Measurements from ENCODE around the gene PCDHA9. TPM values are rescaled to one million over a fixed set of nuclear protein-coding genes. Genes with fewer than 3 reads are reported as not detected.

PCDHA9 gene
- total RNA-seq, 1 donor from 2014 or later = under 0.01 TPM

Other genes with a start within 250 kb of the PCDHA9 start
- 2.9 and 8.8 TPM in 2 replicates for gene CD14, start 215.2 kb upstream of the PCDHA9 start, total RNA-seq
- 4.2 and 6.8 TPM in 2 replicates for gene TMCO6, start 208.9 kb upstream of the PCDHA9 start, total RNA-seq
- 75.1 and 83.8 TPM in 2 replicates for gene NDUFA2, start 200.8 kb upstream of the PCDHA9 start, total RNA-seq
- gene IK, start 200.6 kb upstream of the PCDHA9 start, total RNA-seq = 105 and 111 TPM in 2 replicates
- gene WDR55, start 183.5 kb upstream of the PCDHA9 start, total RNA-seq = 24.5 and 28.3 TPM in 2 replicates
- 0.14 TPM in 1 of 2 replicates, not detected in the other for gene DND1, start 174.8 kb upstream of the PCDHA9 start, total RNA-seq
- gene HARS1, start 157.0 kb upstream of the PCDHA9 start, total RNA-seq = 62.9 and 65.2 TPM in 2 replicates
- gene HARS2, start 156.9 kb upstream of the PCDHA9 start, total RNA-seq = 24.6 and 27.1 TPM in 2 replicates
- gene ZMAT2, start 147.9 kb upstream of the PCDHA9 start, total RNA-seq = 63.7 and 78.2 TPM in 2 replicates
- under 0.01 TPM in 2 replicates for gene PCDHA1, start 62.2 kb upstream of the PCDHA9 start, total RNA-seq
- under 0.01 and 0.09 TPM in 2 replicates for gene PCDHA2, start 53.5 kb upstream of the PCDHA9 start, total RNA-seq
- gene PCDHA3, start 47.3 kb upstream of the PCDHA9 start, total RNA-seq = 0.14 and 0.28 TPM in 2 replicates
- gene PCDHA4, start 41.3 kb upstream of the PCDHA9 start, total RNA-seq = 0.14 and 0.37 TPM in 2 replicates
- under 0.01 and 0.09 TPM in 2 replicates for gene PCDHA5, start 26.8 kb upstream of the PCDHA9 start, total RNA-seq
- gene PCDHA6, start 20.4 kb upstream of the PCDHA9 start, total RNA-seq = 0.14 and 0.55 TPM in 2 replicates
- gene PCDHA7, start 14.1 kb upstream of the PCDHA9 start, total RNA-seq = 0.57 and 0.83 TPM in 2 replicates
- gene PCDHA8, start 7.2 kb upstream of the PCDHA9 start, total RNA-seq = under 0.01 and 0.09 TPM in 2 replicates
- gene PCDHA10, start 7.5 kb downstream of the PCDHA9 start, total RNA-seq = 0.14 and 0.28 TPM in 2 replicates
- gene PCDHA11, start 20.6 kb downstream of the PCDHA9 start, total RNA-seq = under 0.01 and 0.65 TPM in 2 replicates
- under 0.01 and 0.09 TPM in 2 replicates for gene PCDHA12, start 26.9 kb downstream of the PCDHA9 start, total RNA-seq
- under 0.01 and 0.09 TPM in 2 replicates for gene PCDHA13, start 33.7 kb downstream of the PCDHA9 start, total RNA-seq
- 0.14 and 0.18 TPM in 2 replicates for gene PCDHAC1, start 77.9 kb downstream of the PCDHA9 start, total RNA-seq
- gene PCDHAC2, start 118.1 kb downstream of the PCDHA9 start, total RNA-seq = 0.14 and 0.28 TPM in 2 replicates
- not detected in 2 replicates for gene PCDHB1, start 203.0 kb downstream of the PCDHA9 start, total RNA-seq
- gene PCDHB2, start 246.2 kb downstream of the PCDHA9 start, total RNA-seq = 1.6 and 1.8 TPM in 2 replicates